HG03469 (cell line): ENCODE measurements around the gene CIAO2B.
A peak's percentile ranks its signal among the peaks of the same experiment; 100 is the strongest.
"Not testable (repeated sequence)": the region's sequence is repeated elsewhere in the genome, so short reads cannot be mapped to it uniquely, and the experiment has no call there.

Experiments used
- ATAC-seq: cut with Tn5 transposase; IDR thresholded peaks from one replicate; pipeline ENCODE4 v1.9.1; 2021; ENCODE audit warnings: mild to moderate bottlenecking, moderate library complexity, moderate number of reproducible peaks; ENCODE audit not compliant: unreplicated experiment

The CIAO2B gene

GRCh38 chr16:66905633-66906539 lies 28.3 kb downstream of the CIAO2B start:
- ATAC-seq, result no peak

GRCh38 chr16:66904846-66905632 lies 29.2 kb downstream of the CIAO2B start:
- no peak for ATAC-seq

- no peak for ATAC-seq
Observed at GRCh38 chr16:66904428-66904845, 29.8 kb downstream of the CIAO2B start.

GRCh38 chr16:66903544-66904427 lies 30.4 kb downstream of the CIAO2B start:
- no peak for ATAC-seq

- no peak for ATAC-seq
Observed at GRCh38 chr16:66902648-66903543, 31.3 kb downstream of the CIAO2B start.

- ATAC-seq, result no peak
Observed at GRCh38 chr16:66901626-66902025, 32.6 kb downstream of the CIAO2B start.

GRCh38 chr16:66900721-66901441 lies 33.3 kb downstream of the CIAO2B start:
- ATAC-seq, result no peak

- no peak for ATAC-seq
Observed at GRCh38 chr16:66899945-66900710, 34.1 kb downstream of the CIAO2B start.

GRCh38 chr16:66899310-66899944 lies 34.8 kb downstream of the CIAO2B start:
- no peak for ATAC-seq

- ATAC-seq, result no peak
Observed at GRCh38 chr16:66898933-66899309, 35.3 kb downstream of the CIAO2B start.

- ATAC-seq, result no peak
Observed at GRCh38 chr16:66898207-66898606, 36.0 kb downstream of the CIAO2B start.

- not testable (repeated sequence) for ATAC-seq
Observed at GRCh38 chr16:66896682-66897081, 37.5 kb downstream of the CIAO2B start.

GRCh38 chr16:66895999-66896398 lies 38.2 kb downstream of the CIAO2B start:
- ATAC-seq, result no peak

- ATAC-seq, result no peak
Observed at GRCh38 chr16:66895689-66895979, 38.6 kb downstream of the CIAO2B start.

- peak; percentile 60 for ATAC-seq
Observed at GRCh38 chr16:66894948-66895688, 39.1 kb downstream of the CIAO2B start.

- no peak for ATAC-seq
Observed at GRCh38 chr16:66894055-66894454, 40.1 kb downstream of the CIAO2B start.

- no peak for ATAC-seq
Observed at GRCh38 chr16:66891797-66892196, 42.4 kb downstream of the CIAO2B start.

- no peak for ATAC-seq
Observed at GRCh38 chr16:66891360-66891759, 42.8 kb downstream of the CIAO2B start.
